Mesenchymal stem cell (in vitro differentiated cells and primary cell): ENCODE measurements around the gene DNAJC22.

Experiments used
- DNase-seq: peaks from one replicate; pipeline ENCODE4 v3.0.0-alpha.2; 2013
- H2AFZ ChIP-seq: one replicate; pipeline ENCODE4 v1.6.1; 2013; ENCODE audit warnings: low read depth, mild to moderate bottlenecking, control low read depth, inconsistent platforms, low read length, moderate library complexity
- H2AK5ac ChIP-seq: 2 replicates; pipeline ENCODE4 v1.6.1; 2013; ENCODE audit warnings: low read length, moderate library complexity, mild to moderate bottlenecking, inconsistent platforms; ENCODE audit not compliant: severe bottlenecking
- H2BK120ac ChIP-seq: one replicate; pipeline ENCODE4 v1.6.1; 2013; ENCODE audit warnings: low read depth, mild to moderate bottlenecking, inconsistent platforms, low read length, moderate library complexity
- H2BK12ac ChIP-seq, 2 experiments: one replicate each; pipeline ENCODE4 v1.6.1; 2013; ENCODE audit warnings: inconsistent platforms in 2 of 2, low read length in 2 of 2, mild to moderate bottlenecking in 2 of 2, moderate library complexity in 2 of 2, control low read depth in 1 of 2
- H2BK15ac ChIP-seq: one replicate; pipeline ENCODE4 v1.6.1; 2013; ENCODE audit warnings: mild to moderate bottlenecking, low read depth, inconsistent platforms; ENCODE audit not compliant: poor library complexity, severe bottlenecking
- H2BK5ac ChIP-seq: 2 replicates; pipeline ENCODE4 v1.6.1; 2013; ENCODE audit warnings: low read depth, mild to moderate bottlenecking, low read length, control low read depth, inconsistent platforms; ENCODE audit not compliant: poor library complexity, severe bottlenecking
- H3K14ac ChIP-seq, 2 experiments: one replicate each; pipeline ENCODE4 v1.6.1; 2013; ENCODE audit warnings: inconsistent platforms in 2 of 2, low read length in 2 of 2, control low read depth in 1 of 2, mild to moderate bottlenecking in 1 of 2, moderate library complexity in 1 of 2
- H3K18ac ChIP-seq, 2 experiments: one replicate each; pipeline ENCODE4 v1.6.1; 2013; ENCODE audit warnings: inconsistent platforms in 2 of 2, low read length in 2 of 2, control low read depth in 1 of 2, low read depth in 1 of 2, mild to moderate bottlenecking in 1 of 2
- H3K23ac ChIP-seq, 2 experiments: one replicate each; pipeline ENCODE4 v1.6.1; 2013; ENCODE audit warnings: inconsistent platforms in 2 of 2, low read length in 2 of 2, mild to moderate bottlenecking in 2 of 2, moderate library complexity in 2 of 2, control low read depth in 1 of 2
- H3K27ac ChIP-seq: 2 replicates; pipeline ENCODE4 v1.5.1; 2013; ENCODE audit warnings: mild to moderate bottlenecking, moderate library complexity, low read length, control low read depth, inconsistent platforms; ENCODE audit not compliant: poor library complexity, severe bottlenecking
- H3K27me3 ChIP-seq, 2 experiments: 2 replicates each; pipeline versions ENCODE4 v1.6.1 to v1.7.0; 2013; ENCODE audit warnings: low read length in 2 of 2, mild to moderate bottlenecking in 2 of 2, moderate library complexity in 2 of 2, control low read depth in 1 of 2, inconsistent platforms in 1 of 2; ENCODE audit not compliant: control insufficient read depth in 1 of 2, insufficient read depth in 1 of 2
- H3K36me3 ChIP-seq, 2 experiments: 2 replicates each; pipeline versions ENCODE4 v1.6.1 to v1.7.0; 2013; ENCODE audit warnings: low read length in 2 of 2, control low read depth in 1 of 2, inconsistent platforms in 1 of 2, low read depth in 1 of 2, mild to moderate bottlenecking in 1 of 2; ENCODE audit not compliant: insufficient read depth in 2 of 2, control insufficient read depth in 1 of 2
- H3K4ac ChIP-seq, 2 experiments: one replicate each; pipeline ENCODE4 v1.6.1; 2013; ENCODE audit warnings: inconsistent platforms in 2 of 2, low read length in 2 of 2, mild to moderate bottlenecking in 2 of 2, moderate library complexity in 2 of 2, control low read depth in 1 of 2, low read depth in 1 of 2
- H3K4me1 ChIP-seq: 2 replicates; pipeline ENCODE4 v1.6.1; 2013; ENCODE audit warnings: low read depth, low read length, control low read depth; ENCODE audit not compliant: control insufficient read depth, insufficient read depth
- H3K4me2 ChIP-seq: 2 replicates; pipeline ENCODE4 v1.6.1; 2013; ENCODE audit warnings: low read length, mild to moderate bottlenecking, inconsistent platforms; ENCODE audit not compliant: poor library complexity, severe bottlenecking
- H3K4me3 ChIP-seq, 2 experiments: 2 replicates each; pipeline versions ENCODE4 v1.5.1 to v1.7.0; 2013; ENCODE audit warnings: low read length in 2 of 2, mild to moderate bottlenecking in 2 of 2, control low read depth in 1 of 2, low read depth in 1 of 2; ENCODE audit not compliant: insufficient read depth in 1 of 2
- H3K79me1 ChIP-seq: replicated peaks from 2 replicates; pipeline ENCODE4 v1.6.1; 2013; ENCODE audit warnings: mild to moderate bottlenecking, control low read depth, low read length, inconsistent platforms; ENCODE audit not compliant: poor library complexity, severe bottlenecking
- H3K9ac ChIP-seq: 2 replicates; pipeline ENCODE4 v1.7.0; 2013; ENCODE audit warnings: mild to moderate bottlenecking, low read length, moderate library complexity
- H3K9me3 ChIP-seq: 2 replicates; pipeline ENCODE4 v1.7.0; 2013; ENCODE audit warnings: mild to moderate bottlenecking, low read length; ENCODE audit not compliant: control insufficient read depth
- H4K8ac ChIP-seq: one replicate; pipeline ENCODE4 v1.6.1; 2013; ENCODE audit warnings: inconsistent platforms, mild to moderate bottlenecking, low read length, moderate library complexity
- H4K91ac ChIP-seq: one replicate; pipeline ENCODE4 v1.6.1; 2013; ENCODE audit warnings: mild to moderate bottlenecking, low read length, inconsistent platforms
- WGBS: methylation state at CpG from one replicate; pipeline ENCODE4 v1.1.7; 2013; ENCODE audit warnings: mixed read lengths; 5-methylcytosine and 5-hydroxymethylcytosine counted together

The DNAJC22 gene

DNA sequence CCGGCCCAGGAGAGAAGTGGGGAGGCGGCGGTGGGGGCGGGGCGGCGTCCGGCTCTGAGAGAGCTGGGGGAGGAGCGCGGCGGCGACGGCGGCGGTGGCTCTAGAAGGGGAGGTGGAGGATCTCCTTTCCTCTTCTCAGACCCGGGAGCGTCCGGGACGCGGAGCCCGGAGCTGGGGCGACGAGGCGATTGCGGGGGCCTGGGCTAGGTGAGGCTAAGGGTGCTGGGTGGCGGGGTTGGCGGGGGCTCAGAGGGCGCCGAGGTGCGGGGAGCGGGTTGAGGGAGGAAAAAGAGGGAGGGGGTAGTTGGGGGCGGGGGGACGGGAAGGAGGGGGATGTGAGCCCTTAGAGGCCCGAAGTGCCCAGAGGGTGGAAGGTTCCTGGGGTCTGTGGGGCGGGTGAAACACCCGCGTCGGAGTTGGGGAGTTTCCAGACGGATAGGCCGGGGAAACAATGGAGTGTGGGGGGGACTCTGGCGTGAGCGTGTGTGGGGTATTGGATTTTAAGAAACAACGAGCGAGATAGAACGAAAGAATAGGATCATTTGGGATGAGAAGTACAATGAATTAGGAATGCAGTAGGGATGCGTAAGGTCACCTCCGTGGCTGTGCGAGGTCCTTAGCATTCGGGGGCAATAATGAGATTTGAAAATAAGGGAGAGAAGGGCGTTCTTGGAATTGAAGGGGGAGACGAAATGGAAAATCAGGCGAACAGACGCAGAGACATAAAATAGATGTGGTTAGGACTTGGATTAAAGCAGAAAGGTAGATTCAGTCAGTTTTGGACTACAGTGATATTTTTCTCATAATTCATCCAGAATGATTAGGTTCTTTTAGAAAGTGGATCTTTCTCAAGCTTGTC lies 20.9 kb downstream of the DNAJC22 start, which contains the start of gene SPATS2:
TSS of gene SPATS2 (plus strand) at position 82 of the 859 bp plus-strand sequence. CDS start 93,551 bp downstream, outside the sequence.
- Histone ChIP-seq H3K79me1 (peaks cover 1% of the 10 kb centered on the region), H4K8ac (peak within 1 kb of the TSS; percentile 88), H2BK120ac (peak within 1 kb of the TSS; percentile 98), H4K91ac (peak within 1 kb of the TSS; percentile 77), H3K4ac (peak within 1 kb of the TSS; percentile 35 to 99), H3K27ac (peak within 1 kb of the TSS; percentile 91), H2BK12ac (peak within 1 kb of the TSS; percentile 39 to 89), H3K9ac (peak within 1 kb of the TSS; percentile 96), H3K4me1 (peaks cover 8% of the 10 kb centered on the region), H3K14ac (peak within 1 kb of the TSS; percentile 57 to 93), H2AK5ac (no peak within 1 kb of the TSS), H2BK5ac (peak within 1 kb of the TSS; percentile 79), H3K9me3 (no peaks in the 10 kb centered on the region), H3K27me3 (no peaks in the 10 kb centered on the region), H2AFZ (peak within 1 kb of the TSS; percentile 99), H3K36me3 (no peaks in the 10 kb centered on the region), H3K4me3 (peak within 1 kb of the TSS; percentile 94), H3K18ac (peak within 1 kb of the TSS; percentile 96 to 98), H3K4me2 (peak within 1 kb of the TSS; percentile 98), H2BK15ac (peak within 1 kb of the TSS; percentile 94), H3K23ac (peak within 1 kb of the TSS; percentile 72 to 85)
- WGBS: under 1% methylated on average over 44 of the region's 52 CpGs
- DNase-seq: peak; percentile 67

- Histone ChIP-seq H3K9ac (peak overlapping the region; percentile 96), H2BK120ac (no peak overlapping the region), H3K36me3 (no peaks in the 10 kb centered on the region), H4K8ac (no peak overlapping the region), H3K4me3 (peak overlapping the region in 1 of 2 experiments; percentile 94), H3K4me2 (peak overlapping the region; percentile 79), H3K14ac (peak overlapping the region in 1 of 2 experiments; percentile 57), H3K27ac (peak overlapping the region; percentile 32), H3K4me1 (peaks cover 8% of the 10 kb centered on the region), H3K79me1 (peaks cover 1% of the 10 kb centered on the region), H3K27me3 (no peaks in the 10 kb centered on the region), H3K18ac (no peak overlapping the region), H3K4ac (no peak overlapping the region), H2AFZ (no peak overlapping the region), H2BK5ac (no peak overlapping the region), H2BK15ac (no peak overlapping the region), H2AK5ac (no peak overlapping the region), H3K9me3 (no peaks in the 10 kb centered on the region), H2BK12ac (no peak overlapping the region), H4K91ac (no peak overlapping the region), H3K23ac (no peak overlapping the region)
- 46% methylated on average over 2 of the region's 3 CpGs for WGBS
- DNase-seq: no peak
These were observed 21.5 kb downstream of the DNAJC22 start for GRCh38 chr12:49368240-49368600.

DNA sequence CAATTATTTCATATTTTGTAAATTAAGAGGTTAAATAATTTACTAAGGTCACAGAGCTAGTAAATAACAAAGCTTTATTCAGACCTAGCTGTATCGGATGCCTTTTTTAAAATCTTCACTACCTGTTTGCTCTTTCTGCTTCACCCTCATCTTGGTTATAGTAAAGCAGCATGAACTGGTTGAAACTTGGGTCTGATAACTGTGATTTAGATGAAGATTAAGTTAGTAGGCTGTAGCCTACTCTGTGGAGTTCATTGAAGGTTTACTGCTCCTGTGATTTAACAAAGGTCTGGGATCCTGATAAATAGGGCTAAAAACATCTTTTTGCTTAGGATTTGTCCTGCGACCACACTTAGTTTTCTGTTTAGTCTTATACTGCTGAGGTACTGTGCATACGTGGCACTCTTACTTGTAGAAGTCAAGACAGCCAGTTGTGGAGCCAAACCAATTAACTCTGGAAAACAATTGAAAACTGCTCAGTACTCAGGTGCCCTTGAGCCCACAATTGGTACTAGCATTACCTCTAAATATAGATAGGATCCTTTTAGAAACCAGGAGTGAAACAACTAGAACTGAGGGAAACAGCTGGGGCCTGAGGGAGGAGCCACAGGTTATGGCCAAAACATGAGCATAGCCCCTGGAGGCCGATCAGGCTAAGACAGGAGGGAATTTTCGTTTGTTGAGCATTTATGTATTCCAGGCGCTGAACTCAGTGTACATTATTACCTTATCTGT lies 22.9 kb downstream of the DNAJC22 start:
- H3K9me3 ChIP-seq: no peaks in the 10 kb centered on the region
- WGBS: 83% methylated on average over 3 of the region's 6 CpGs

GRCh38 chr12:49370539-49370938 lies 23.9 kb downstream of the DNAJC22 start:
- H2AK5ac ChIP-seq: no peak overlapping the region
- H3K4ac ChIP-seq: no peak overlapping the region
- no peak overlapping the region for H2AFZ ChIP-seq
- H3K9me3 ChIP-seq: no peaks in the 10 kb centered on the region
- H3K36me3 ChIP-seq: no peaks in the 10 kb centered on the region
- H3K4me3 ChIP-seq: no peak overlapping the region
- no peak overlapping the region for H2BK5ac ChIP-seq
- H3K23ac ChIP-seq: no peak overlapping the region
- no peak overlapping the region for H3K14ac ChIP-seq
- no peak overlapping the region for H2BK15ac ChIP-seq
- H3K4me1 ChIP-seq: peaks cover 8% of the 10 kb centered on the region
- H3K27ac ChIP-seq: no peak overlapping the region
- H3K9ac ChIP-seq: peak overlapping the region; percentile 65
- H3K79me1 ChIP-seq: peaks cover 1% of the 10 kb centered on the region
- H4K91ac ChIP-seq: no peak overlapping the region
- 97% methylated on average over 5 of the region's 6 CpGs for WGBS
- no peak overlapping the region for H3K18ac ChIP-seq
- no peak overlapping the region for H2BK12ac ChIP-seq
- H4K8ac ChIP-seq: no peak overlapping the region
- no peak overlapping the region for H2BK120ac ChIP-seq
- no peaks in the 10 kb centered on the region for H3K27me3 ChIP-seq
- no peak for DNase-seq
- H3K4me2 ChIP-seq: no peak overlapping the region

More for the DNA sequence above, 22.9 kb downstream of the DNAJC22 start:
- peak; percentile 65 for DNase-seq
- Histone ChIP-seq H3K79me1 (peaks cover 1% of the 10 kb centered on the region), H4K8ac (no peak overlapping the region), H3K9ac (peak overlapping the region; percentile 65), H4K91ac (no peak overlapping the region), H3K14ac (no peak overlapping the region), H3K4me1 (peaks cover 8% of the 10 kb centered on the region), H3K4me3 (peak overlapping the region in 1 of 2 experiments; percentile 31), H2BK5ac (no peak overlapping the region), H2BK12ac (no peak overlapping the region), H2BK120ac (no peak overlapping the region), H3K18ac (no peak overlapping the region), H3K36me3 (no peaks in the 10 kb centered on the region), H2AFZ (no peak overlapping the region), H3K27me3 (no peaks in the 10 kb centered on the region), H2AK5ac (no peak overlapping the region), H2BK15ac (no peak overlapping the region), H3K23ac (no peak overlapping the region), H3K4me2 (peak overlapping the region; percentile 23), H3K4ac (no peak overlapping the region), H3K27ac (no peak overlapping the region)
